Erythroblast (primary cell): ENCODE results near the gene CBLB.

ENCODE experiments used
- GATA1 ChIP-seq: IDR thresholded peaks from 2 replicates; pipeline ENCODE4 v1.6.1; 2011; ENCODE audit warnings: low read depth, mild to moderate bottlenecking, control low read depth, low read length, moderate library complexity
- POLR2A ChIP-seq: IDR thresholded peaks from 2 replicates; pipeline ENCODE4 v1.6.1; 2011; ENCODE audit warnings: mild to moderate bottlenecking, low read length

GRCh38 chr3:105856605-105857004 lies 12.2 kb downstream of the CBLB start:
- TF ChIP-seq POLR2A (no peak), GATA1 (no peak)
